Hepatocyte (in vitro differentiated cells): ENCODE results near the gene RXFP4. TPM values are rescaled to one million over a fixed set of nuclear protein-coding genes. Genes with fewer than 3 reads are reported as not detected.

Experiments used
- DNase-seq: peaks from one replicate; pipeline ENCODE4 v3.0.0-alpha.2; 2016; ENCODE audit warnings: low spot score
- H2AFZ ChIP-seq: fragments of 200-600 bp; sonication (generic); 2 replicates; pipeline ENCODE4 v1.6.0; 2016; ENCODE audit warnings: antibody characterized with exemption, mild to moderate bottlenecking
- H3K27ac ChIP-seq: fragments of 200-600 bp; sonication (generic); 2 replicates; pipeline ENCODE4 v1.5.1; 2016; ENCODE audit warnings: mild to moderate bottlenecking
- H3K27me3 ChIP-seq: fragments of 200-600 bp; sonication (generic); 2 replicates; pipeline ENCODE4 v1.6.1; 2016
- H3K36me3 ChIP-seq: fragments of 200-600 bp; sonication (generic); replicated peaks from 2 replicates; pipeline ENCODE4 v1.5.1; 2016; ENCODE audit warnings: low read depth; ENCODE audit not compliant: insufficient read depth
- H3K4me1 ChIP-seq: fragments of 200-600 bp; sonication (generic); 2 replicates; pipeline ENCODE4 v1.5.1; 2016; ENCODE audit warnings: mild to moderate bottlenecking, moderate library complexity; ENCODE audit not compliant: insufficient read depth
- H3K4me2 ChIP-seq: fragments of 200-600 bp; sonication (generic); 2 replicates; pipeline ENCODE4 v1.6.0; 2016
- H3K4me3 ChIP-seq: fragments of 200-600 bp; sonication (generic); 2 replicates; pipeline ENCODE4 v1.5.1; 2016; ENCODE audit warnings: mild to moderate bottlenecking
- H3K79me2 ChIP-seq: fragments of 200-600 bp; sonication (generic); 2 replicates; pipeline ENCODE4 v1.6.0; 2017; ENCODE audit warnings: mild to moderate bottlenecking
- H3K9me2 ChIP-seq: fragments of 200-600 bp; sonication (generic); replicated peaks from 2 replicates; pipeline ENCODE4 v1.6.0; 2017; ENCODE audit warnings: mild to moderate bottlenecking; ENCODE audit not compliant: insufficient read depth
- H3K9me3 ChIP-seq: fragments of 200-600 bp; sonication (generic); 2 replicates; pipeline ENCODE4 v1.5.1; 2016; ENCODE audit warnings: low read depth, mild to moderate bottlenecking
- H4K20me1 ChIP-seq: fragments of 200-600 bp; sonication (generic); 2 replicates; pipeline ENCODE4 v1.6.0; 2016; ENCODE audit warnings: mild to moderate bottlenecking; ENCODE audit not compliant: insufficient read depth, poor library complexity, severe bottlenecking
- EZH2 ChIP-seq: fragments of 200-600 bp; sonication (generic); IDR thresholded peaks from 2 replicates; pipeline ENCODE4 v1.6.1; 2016; ENCODE audit warnings: antibody characterized with exemption, mild to moderate bottlenecking, borderline replicate concordance
- EZH2phosphoT487 ChIP-seq: fragments of 200-600 bp; sonication (generic); IDR thresholded peaks from one replicate; pipeline ENCODE4 v1.6.1; 2018; ENCODE audit warnings: antibody characterized with exemption, mild to moderate bottlenecking, low read depth, moderate library complexity; ENCODE audit not compliant: unreplicated experiment, severe bottlenecking
- WGBS: methylation state at CpG from one replicate; pipeline ENCODE4 v1.1.6; 2016; ENCODE audit warnings: low lambda C conversion rate; ENCODE audit errors: missing lambda C conversion rate; 5-methylcytosine and 5-hydroxymethylcytosine counted together
- polyA plus RNA-seq: library from polyadenylated mRNA; unstranded; fragments of >200 nt; fragmentation: Nextera tagmentation; extraction: Ambion mirVana; gene quantifications from 2 replicates; pipeline ENCODE4 v1.2.1, GENCODE V29; 2016
- total RNA-seq: library from RNA; depleted of rRNA; stranded (reverse); fragments of >200 nt; gene quantifications from 2 replicates; pipeline ENCODE4 v1.2.3, GENCODE V29; 2014
- TF ChIP-seq, protein P1 (sequence below): fragments of 200-600 bp; sonication (generic); IDR thresholded peaks from 2 replicates; pipeline ENCODE4 v1.5.1; 2016; ENCODE audit warnings: antibody characterized with exemption, mild to moderate bottlenecking; ENCODE audit not compliant: poor library complexity

The RXFP4 gene
- total and polyA plus RNA-seq, 2 experiments from 2014 or later = 0.83 TPM; not detected in 1

DNA sequence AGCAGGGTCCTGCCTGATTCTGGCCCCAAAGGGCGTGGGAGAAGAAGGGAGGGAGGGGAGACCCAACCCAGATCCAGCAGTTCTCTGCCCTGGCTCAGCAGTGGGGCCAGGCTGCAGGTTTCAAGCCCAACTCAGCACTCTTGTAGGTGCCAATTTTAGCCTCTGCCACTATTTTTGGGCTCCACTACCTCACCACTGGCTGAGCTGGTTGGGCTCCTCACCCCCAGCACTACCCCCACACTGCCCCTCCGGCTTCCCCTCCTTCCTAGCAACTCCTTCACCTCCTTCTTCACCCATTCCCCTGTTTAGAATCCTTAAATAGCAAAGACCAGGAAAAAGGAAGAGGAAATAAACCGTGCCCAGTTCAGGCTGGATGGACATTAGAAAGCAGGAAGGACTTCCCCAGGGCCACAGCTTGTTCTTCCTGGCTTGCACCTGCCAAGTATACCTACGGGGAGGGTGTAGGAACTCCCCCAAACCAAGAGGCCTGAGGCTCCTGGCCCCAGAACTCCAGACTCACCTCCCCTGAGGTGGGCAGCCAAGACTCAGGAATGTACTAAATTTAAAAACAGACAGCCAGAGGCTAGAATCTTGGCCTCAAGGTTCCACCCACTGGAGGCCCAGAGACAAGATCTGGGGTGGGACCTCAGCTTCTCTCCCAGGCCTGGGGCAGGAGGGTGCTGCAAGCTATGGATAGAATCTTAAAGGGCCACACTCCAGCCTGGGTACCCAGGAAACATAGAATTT is 38.3 kb downstream of the RXFP4 start:
- Histone ChIP-seq H3K4me1 (peaks cover 50% of the 10 kb centered on the region), H3K9me3 (no peaks in the 10 kb centered on the region), H3K4me2 (peak overlapping the region; percentile 82), H3K27me3 (no peaks in the 10 kb centered on the region), H3K27ac (peak overlapping the region; percentile 87), H3K9me2 (no peaks in the 10 kb centered on the region), H3K79me2 (peaks cover 69% of the 10 kb centered on the region), H3K4me3 (no peak overlapping the region), H2AFZ (no peak overlapping the region), H4K20me1 (peaks cover 11% of the 10 kb centered on the region), H3K36me3 (no peaks in the 10 kb centered on the region)
- TF ChIP-seq EZH2phosphoT487 (no peak), EZH2 (no peak)
- TF ChIP-seq, protein P1, sequence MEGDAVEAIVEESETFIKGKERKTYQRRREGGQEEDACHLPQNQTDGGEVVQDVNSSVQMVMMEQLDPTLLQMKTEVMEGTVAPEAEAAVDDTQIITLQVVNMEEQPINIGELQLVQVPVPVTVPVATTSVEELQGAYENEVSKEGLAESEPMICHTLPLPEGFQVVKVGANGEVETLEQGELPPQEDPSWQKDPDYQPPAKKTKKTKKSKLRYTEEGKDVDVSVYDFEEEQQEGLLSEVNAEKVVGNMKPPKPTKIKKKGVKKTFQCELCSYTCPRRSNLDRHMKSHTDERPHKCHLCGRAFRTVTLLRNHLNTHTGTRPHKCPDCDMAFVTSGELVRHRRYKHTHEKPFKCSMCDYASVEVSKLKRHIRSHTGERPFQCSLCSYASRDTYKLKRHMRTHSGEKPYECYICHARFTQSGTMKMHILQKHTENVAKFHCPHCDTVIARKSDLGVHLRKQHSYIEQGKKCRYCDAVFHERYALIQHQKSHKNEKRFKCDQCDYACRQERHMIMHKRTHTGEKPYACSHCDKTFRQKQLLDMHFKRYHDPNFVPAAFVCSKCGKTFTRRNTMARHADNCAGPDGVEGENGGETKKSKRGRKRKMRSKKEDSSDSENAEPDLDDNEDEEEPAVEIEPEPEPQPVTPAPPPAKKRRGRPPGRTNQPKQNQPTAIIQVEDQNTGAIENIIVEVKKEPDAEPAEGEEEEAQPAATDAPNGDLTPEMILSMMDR = no peak
- no peak for DNase-seq
- 57% methylated on average over 4 of the region's 4 CpGs for WGBS

DNA sequence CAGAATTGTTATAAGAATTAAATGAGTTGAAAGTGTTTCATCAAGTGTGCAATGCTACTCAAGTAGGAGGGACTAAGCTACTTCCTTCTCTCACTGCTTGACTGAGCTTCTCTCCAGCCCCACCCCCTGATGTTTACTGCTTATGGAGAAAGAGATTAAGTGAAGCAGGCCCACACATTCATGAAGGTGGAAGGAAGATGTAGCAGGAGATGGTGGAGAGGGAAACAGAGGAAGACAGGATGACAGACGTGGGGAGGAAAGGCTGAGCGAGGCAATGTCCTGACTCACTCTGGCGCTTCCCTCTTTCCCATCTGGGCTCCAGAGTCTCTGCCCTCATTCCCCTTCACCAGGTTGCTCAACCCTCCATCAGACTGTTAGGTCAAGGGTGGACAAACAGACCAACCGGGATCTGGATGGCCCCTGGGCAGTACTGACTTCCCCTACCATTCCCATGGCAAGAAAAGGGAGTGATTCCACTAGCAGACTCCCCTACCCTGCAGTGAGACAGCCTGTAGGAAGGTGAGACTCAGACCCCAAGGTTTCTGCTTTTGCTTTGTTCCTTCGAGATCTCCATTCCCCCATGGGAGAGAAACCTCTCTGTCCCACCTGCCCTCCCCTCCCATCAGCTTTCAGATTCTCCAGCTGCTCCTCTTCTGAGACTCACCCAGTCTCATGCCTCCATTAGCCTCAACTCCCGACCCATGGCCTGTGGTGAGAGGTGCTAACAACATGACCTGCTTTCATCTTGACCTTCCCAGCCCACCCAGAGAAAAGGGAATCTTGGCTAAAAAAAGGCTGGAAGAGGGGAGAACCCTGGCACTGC is 40.0 kb downstream of the RXFP4 start:
- H3K79me2 ChIP-seq = peaks cover 52% of the 10 kb centered on the region

DNA sequence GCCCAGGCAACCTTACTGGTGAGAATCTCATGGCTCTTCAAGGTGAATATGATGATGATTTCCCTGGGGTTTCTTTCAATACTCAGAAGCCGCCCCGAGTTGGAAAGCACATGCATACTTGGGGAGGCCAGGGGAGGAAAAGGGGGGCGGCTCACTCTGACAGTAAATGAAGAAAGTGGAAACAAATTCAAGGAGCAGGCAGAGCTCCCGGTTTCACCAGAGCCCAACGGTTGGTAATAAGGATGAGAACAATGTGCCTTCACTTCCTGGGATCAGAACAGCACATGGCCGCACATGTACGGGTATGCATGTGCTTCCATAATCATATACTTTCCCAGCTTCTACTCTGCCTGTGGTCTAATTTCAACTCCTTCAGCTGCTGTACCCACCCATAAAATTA is 40.7 kb downstream of the RXFP4 start:
- no peak for DNase-seq
- H3K9me2 ChIP-seq = no peaks in the 10 kb centered on the region
- H3K27ac ChIP-seq = peak overlapping the region; percentile 87
- H3K9me3 ChIP-seq = no peaks in the 10 kb centered on the region
- WGBS = 90% methylated on average over 7 of the region's 7 CpGs
- peaks cover 29% of the 10 kb centered on the region for H3K4me1 ChIP-seq
- no peaks in the 10 kb centered on the region for H3K27me3 ChIP-seq
- no peak overlapping the region for H2AFZ ChIP-seq
- no peaks in the 10 kb centered on the region for H3K36me3 ChIP-seq
- no peak overlapping the region for H3K4me3 ChIP-seq
- H3K4me2 ChIP-seq = peak overlapping the region; percentile 82
- no peaks in the 10 kb centered on the region for H4K20me1 ChIP-seq
- peaks cover 46% of the 10 kb centered on the region for H3K79me2 ChIP-seq
- TF ChIP-seq EZH2phosphoT487 (no peak), EZH2 (no peak)
- TF ChIP-seq, protein P1 = no peak

More for the DNA sequence above, 40.0 kb downstream of the RXFP4 start:
- peak overlapping the region; percentile 87 for H3K27ac ChIP-seq
- 76% methylated on average over 6 of the region's 6 CpGs for WGBS
- no peak overlapping the region for H3K4me3 ChIP-seq
- H3K36me3 ChIP-seq = no peaks in the 10 kb centered on the region
- TF ChIP-seq, protein P1 = no peak
- TF ChIP-seq EZH2 (no peak), EZH2phosphoT487 (no peak)
- peak overlapping the region; percentile 82 for H3K4me2 ChIP-seq
- H3K27me3 ChIP-seq = no peaks in the 10 kb centered on the region
- no peaks in the 10 kb centered on the region for H4K20me1 ChIP-seq
- H3K9me2 ChIP-seq = no peaks in the 10 kb centered on the region
- H3K9me3 ChIP-seq = no peaks in the 10 kb centered on the region
- DNase-seq = peak; percentile 54
- peaks cover 35% of the 10 kb centered on the region for H3K4me1 ChIP-seq
- no peak overlapping the region for H2AFZ ChIP-seq
